HG03095 (cell line): ENCODE results near the gene RGS14.

ENCODE experiments used
- ATAC-seq: cut with Tn5 transposase; IDR thresholded peaks from one replicate; pipeline ENCODE4 v1.9.1; 2021; ENCODE audit warnings: moderate library complexity; ENCODE audit not compliant: unreplicated experiment

RGS14 gene

GRCh38 chr5:177357459-177358351 lies at the start of gene RGS14:
Gene RGS14, plus strand, starts transcription at chr5:177357924. Its CDS starts 101 bp downstream, at chr5:177358025.
- ATAC-seq = peak; percentile 84

GRCh38 chr5:177308740-177309139 lies 49.0 kb upstream of the RGS14 start:
- no peak for ATAC-seq

DNA sequence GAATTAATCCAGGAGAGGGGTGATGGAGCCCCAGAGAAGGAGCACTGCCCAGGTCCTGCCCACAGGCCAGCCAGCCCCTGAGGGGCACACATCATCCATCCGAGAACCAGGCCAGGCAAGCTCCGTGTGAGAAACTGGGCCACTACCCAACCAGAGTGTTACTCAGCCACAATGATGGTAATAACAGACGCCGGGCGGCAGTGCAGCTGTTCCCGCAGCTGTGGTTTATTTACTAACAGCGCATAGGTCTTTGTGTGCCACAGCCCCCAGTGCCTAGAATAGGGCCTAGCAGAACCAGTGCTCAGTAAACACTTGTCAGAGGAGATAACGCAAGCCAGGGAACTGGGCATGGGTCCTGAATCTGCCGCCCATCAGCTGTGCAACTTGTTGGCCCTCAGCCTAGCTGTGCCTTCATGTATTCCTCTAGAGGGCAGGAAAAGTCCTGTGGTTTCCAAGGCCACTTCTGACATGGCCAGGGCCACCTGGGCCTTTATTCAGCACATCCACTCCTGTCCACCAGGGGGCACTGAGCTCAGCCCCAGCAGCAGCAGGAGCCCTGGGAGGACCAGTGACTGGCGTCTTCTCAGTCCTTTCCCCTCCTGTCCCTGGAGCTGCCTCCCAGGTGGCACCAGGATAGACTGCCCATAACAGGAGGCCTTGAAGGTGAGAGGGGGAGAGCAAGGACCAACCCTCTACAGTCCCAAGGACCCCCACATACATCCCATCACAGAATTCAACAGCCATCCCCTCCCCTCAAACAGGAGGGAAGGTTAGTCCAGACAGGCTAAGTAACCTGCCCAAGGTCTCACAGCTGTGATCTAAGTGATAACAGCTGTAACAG lies 48.2 kb upstream of the RGS14 start:
- ATAC-seq = no peak

DNA sequence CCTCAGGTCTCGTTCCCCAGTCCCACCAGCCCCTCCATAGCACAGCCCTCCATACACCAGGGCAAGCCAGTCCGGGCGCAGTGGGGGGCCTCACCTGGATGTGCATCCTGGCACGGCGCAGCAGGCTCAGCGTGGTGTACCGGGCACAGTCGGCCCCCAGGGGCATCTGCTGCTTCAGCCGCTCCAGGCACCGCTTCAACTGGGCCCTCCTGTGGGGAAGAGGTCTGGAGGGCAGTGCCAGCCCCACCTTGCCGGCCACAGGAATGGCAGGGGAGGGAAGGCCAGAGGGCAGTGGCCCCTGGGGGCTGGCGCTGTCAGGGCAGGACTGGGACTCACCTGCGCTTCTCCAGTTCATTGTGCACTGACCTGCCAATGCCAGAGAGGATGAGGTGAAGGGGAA lies 47.4 kb upstream of the RGS14 start:
- no peak for ATAC-seq

- no peak for ATAC-seq
These were observed 46.9 kb upstream of the RGS14 start for GRCh38 chr5:177310757-177311391.

GRCh38 chr5:177311392-177311722 lies 46.4 kb upstream of the RGS14 start:
- ATAC-seq = no peak

DNA sequence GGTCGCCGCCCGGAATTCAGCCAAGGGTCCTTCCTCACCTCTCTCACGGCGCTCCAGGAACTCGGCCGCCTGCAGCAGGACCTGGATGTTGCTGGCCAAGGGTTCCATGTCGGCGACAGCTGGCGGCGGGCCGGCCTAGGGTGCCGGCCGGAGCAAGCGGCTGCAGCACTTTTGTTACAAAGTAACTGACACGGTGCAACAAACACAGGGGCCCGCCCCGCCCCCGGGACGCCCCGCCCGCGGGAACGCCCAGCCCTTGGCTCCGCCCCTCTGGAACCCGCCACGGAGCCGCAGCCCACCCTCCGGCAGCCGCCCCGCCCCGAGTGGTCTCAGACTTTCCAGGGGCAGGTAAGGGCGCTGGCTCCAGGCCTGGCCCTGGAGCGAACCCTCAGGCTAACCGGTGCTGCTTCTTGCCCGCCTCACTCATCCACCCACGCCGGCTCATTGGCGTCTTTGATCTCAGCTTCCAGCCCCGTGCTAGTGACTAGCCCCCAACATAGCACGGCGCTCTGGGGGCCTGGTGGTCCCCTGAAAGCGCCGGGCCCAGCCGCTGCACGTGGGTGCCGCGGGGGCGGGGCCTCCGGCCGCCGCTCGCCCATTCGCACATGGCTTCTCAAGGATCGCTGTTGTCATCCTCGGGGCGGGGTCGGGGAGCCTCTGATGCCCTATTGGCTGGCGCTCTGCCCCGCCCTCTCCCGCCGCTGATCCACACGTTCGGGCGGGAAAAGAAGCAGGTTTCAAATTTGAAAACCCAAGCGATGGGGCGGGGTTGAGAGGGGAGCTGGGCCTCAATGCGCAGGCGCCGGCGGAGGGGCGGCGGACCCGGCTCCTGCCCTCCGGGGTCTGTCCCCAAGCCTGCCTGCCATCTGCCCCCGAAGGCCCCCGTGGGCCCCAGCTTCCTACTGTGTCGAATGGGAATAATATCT lies 45.7 kb upstream of the RGS14 start, which contains the start of gene MXD3:
TSS of gene MXD3 (minus strand) at position 176 of the 926 bp plus-strand sequence. CDS start at position 108, 68 bp downstream.
- ATAC-seq = peak; percentile 69

GRCh38 chr5:177312649-177313181 lies 45.0 kb upstream of the RGS14 start:
- peak; percentile 2 for ATAC-seq

DNA sequence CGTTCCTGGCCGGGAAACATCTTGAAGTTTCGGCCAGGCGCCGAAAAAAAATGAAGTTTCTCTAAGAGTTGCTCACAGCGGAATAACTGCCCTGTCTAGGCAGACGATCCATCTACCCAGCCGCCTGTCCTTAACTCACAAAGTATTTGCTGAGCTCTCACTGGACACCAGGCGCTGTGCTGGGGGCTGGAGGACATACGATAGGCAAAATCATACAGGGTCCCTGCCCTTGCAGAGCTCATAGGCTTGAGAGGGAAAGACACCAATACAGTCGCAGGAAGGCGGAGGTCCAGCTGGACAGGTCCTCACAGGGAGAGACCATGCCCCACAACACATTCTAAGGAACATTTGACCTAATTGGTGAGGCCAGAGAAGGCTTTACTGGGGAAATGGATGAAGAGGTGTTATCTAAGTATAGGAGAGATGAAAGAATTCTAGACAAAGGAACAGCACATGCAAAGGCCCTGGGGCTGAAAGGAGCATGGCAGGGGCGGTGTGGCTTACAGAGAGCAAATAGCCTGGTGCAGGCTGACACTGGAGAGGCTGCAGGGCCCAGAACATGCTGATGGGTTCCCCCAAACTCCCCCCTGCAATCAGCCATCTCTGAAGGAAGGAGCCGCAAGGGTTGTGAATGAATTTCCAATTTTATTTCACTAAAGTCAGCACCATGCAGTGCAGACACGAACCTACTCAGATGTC lies 44.0 kb upstream of the RGS14 start:
- no peak for ATAC-seq

GRCh38 chr5:177314376-177315342 lies 43.1 kb upstream of the RGS14 start:
- no peak for ATAC-seq

GRCh38 chr5:177315411-177315810 lies 42.3 kb upstream of the RGS14 start:
- ATAC-seq = no peak

DNA sequence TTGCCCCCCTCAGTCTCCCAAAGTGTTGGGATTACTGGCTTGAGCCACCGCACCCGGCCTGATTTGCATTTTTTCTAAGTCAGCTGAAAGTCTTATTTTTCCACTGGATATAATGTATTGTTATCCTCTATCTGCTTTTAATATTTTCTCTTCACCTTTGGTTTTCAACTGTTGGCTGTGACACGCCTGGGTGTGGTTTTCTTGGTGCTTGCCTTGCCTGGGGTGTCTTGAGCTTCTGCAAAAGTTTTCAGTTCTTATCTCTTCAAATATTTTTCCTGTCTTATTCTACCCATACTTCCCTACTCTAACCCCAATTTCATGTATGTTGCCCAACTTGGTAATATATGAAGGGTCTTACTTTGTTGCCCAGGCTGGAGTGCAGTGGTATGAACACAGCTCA lies 41.7 kb upstream of the RGS14 start:
- no peak for ATAC-seq

DNA sequence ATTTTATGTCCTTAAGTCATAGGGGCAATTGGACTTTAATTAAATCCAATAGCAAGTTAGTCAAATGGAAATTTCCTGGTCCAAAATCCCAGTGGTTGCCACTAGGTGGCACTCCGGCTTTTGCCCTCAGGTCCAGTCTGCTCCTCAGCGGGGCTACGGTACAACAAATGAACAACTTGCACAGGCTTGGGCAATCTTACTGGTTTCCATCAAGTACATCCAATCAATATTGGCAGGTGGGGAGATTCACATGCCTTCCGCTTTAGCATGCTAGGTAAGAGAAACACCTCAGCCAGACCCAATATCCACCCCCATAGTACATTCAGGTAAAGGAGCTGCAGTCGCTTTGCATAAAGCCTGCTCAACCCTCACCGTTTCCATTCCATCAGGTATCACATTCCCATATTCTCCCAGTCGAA lies 39.8 kb upstream of the RGS14 start:
- ATAC-seq = no peak

DNA sequence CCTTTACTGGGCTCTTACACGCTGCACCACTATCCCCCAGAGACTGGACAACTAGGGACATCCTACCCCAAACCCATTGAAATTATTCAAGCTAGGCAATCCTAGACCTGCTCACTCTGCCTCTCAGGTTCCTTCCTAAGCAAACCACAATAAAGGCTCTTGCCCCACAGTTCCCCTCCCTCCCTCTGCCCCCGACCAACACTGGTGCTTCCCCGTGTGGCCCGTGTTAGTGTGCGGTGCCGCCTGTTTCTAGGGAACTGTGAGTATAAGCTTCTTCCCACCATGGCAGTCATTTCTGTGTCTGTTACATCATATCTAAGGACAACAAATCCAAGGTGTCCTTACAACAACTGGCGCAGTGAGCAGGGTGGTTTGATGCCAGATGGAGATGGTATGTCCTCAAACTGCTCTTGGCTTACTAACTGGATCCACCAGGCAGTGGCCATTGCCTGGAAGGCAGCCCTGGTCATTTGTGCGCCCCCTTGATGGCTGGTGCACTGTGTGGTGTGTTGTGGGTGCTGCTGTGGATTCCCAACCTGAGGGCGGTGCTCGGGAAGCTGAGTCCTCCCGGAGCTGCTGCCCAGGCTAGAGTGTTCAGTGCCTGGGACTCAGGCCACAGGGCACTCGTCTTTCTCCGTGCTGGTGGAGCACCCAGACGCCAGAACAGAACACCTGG lies 37.7 kb upstream of the RGS14 start:
- ATAC-seq = no peak

DNA sequence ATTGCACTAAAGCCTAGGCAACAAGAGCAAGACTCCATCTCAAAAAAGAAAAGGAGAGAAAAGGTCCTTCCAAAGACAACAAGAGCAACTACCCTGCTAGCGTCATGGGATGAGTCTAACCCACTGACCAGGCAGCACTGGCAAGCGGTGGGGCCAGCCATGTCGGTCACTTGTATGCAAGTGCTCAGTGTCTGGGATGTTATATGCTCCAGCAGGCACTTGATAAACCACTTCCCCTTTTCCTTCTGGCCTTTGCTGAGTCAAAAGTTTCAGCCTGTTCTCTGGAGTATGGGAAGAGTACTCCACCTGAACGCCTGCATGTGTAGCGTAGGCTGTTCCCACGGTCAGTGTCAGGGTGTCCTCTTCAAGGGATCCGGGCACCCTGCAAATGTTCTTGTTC lies 36.8 kb upstream of the RGS14 start:
- no peak for ATAC-seq

DNA sequence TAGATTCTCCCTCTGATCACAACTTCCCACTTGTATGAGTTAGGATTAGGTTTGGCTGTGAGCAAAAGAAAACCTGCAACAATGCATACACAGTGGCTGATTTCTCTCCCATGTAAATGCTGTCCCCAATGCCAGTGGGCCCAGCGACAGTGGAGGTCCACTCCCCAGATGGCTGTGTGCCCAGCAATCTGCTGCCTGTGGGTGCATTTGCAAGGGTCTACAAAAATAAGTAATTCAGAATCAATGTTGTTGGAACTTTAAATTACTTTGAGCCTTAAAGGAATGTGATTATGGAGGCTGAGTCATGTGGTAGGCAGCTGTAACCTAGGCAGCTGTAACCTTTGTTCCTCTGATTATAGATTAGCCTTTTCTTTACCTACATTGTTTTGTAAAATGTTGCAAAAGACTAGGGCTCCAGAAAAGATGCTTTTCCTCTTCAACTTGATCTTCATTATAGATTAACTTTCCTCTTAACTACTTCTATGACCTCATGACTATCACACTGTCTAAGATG lies 31.8 kb upstream of the RGS14 start:
- ATAC-seq = no peak
